ENCODE data around the gene AKAP1. TPM values are rescaled to one million over a fixed set of nuclear protein-coding genes. Genes with fewer than 3 reads are reported as not detected.
"Not testable (repeated sequence)": the region's sequence is repeated elsewhere in the genome, so short reads cannot be mapped to it uniquely, and the experiment has no call there.

Gene AKAP1
- total RNA-seq, 1 donor from 2014 or later, result 26.4 TPM

- Mint-ChIP-seq H3K4me3 (no peak overlapping the region), H3K27ac (no peak overlapping the region), H3K36me3 (no peaks in the 10 kb centered on the region), H3K27me3 (ENCODE audit: low read depth) (no peaks in the 10 kb centered on the region), H3K9me3 (no peaks in the 10 kb centered on the region), H3K4me1 (peaks cover 28% of the 10 kb centered on the region)
- no peak for DNase-seq (ENCODE audit: low spot score in 2 of 2, unreplicated experiment in 2 of 2)
- no peak for TF ChIP-seq CTCF (IDR thresholded peaks at IDR 0.05; ENCODE audit: unreplicated experiment)
Observed at GRCh38 chr17:57099165-57099564, 14.1 kb downstream of the AKAP1 start.

- no peaks in the 10 kb centered on the region for H3K27me3 Mint-ChIP-seq (ENCODE audit: low read depth)
- no peak for TF ChIP-seq CTCF (IDR thresholded peaks at IDR 0.05; ENCODE audit: unreplicated experiment)
- H3K4me1 Mint-ChIP-seq, result peaks cover 28% of the 10 kb centered on the region
- H3K9me3 Mint-ChIP-seq, result no peaks in the 10 kb centered on the region
- H3K36me3 Mint-ChIP-seq, result peaks cover 5% of the 10 kb centered on the region
- no peak overlapping the region for H3K4me3 Mint-ChIP-seq
- H3K27ac Mint-ChIP-seq, result no peak overlapping the region
- no peak for DNase-seq (ENCODE audit: low spot score in 2 of 2, unreplicated experiment in 2 of 2)
Observed at GRCh38 chr17:57102122-57102521, 17.1 kb downstream of the AKAP1 start.

DNA sequence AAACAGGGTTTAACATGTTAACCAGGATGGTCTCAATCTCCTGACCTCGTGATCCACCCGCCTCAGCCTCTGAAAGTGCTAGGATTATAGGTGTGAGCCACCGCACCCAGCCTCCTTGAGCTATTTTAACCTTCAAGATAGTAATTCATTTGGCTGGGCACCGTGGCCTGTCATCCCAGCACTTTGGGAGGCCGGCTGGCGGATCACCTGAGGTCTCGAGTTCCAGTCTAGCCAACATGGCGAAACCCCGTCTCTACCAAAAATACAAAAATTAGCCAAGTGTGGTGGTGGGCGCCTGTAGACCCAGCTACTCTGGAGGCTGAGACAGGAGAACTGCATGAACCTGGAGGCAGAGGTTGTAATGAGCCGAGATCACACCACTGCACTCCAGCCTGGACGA is 17.6 kb downstream of the AKAP1 start:
- not testable (repeated sequence) for H3K27ac Mint-ChIP-seq; H3K9me3 Mint-ChIP-seq; H3K27me3 Mint-ChIP-seq (ENCODE audit: low read depth); DNase-seq (ENCODE audit: low spot score in 2 of 2, unreplicated experiment in 2 of 2); H3K4me3 Mint-ChIP-seq; H3K36me3 Mint-ChIP-seq
- H3K4me1 Mint-ChIP-seq, result peaks cover 28% of the 10 kb centered on the region

DNA sequence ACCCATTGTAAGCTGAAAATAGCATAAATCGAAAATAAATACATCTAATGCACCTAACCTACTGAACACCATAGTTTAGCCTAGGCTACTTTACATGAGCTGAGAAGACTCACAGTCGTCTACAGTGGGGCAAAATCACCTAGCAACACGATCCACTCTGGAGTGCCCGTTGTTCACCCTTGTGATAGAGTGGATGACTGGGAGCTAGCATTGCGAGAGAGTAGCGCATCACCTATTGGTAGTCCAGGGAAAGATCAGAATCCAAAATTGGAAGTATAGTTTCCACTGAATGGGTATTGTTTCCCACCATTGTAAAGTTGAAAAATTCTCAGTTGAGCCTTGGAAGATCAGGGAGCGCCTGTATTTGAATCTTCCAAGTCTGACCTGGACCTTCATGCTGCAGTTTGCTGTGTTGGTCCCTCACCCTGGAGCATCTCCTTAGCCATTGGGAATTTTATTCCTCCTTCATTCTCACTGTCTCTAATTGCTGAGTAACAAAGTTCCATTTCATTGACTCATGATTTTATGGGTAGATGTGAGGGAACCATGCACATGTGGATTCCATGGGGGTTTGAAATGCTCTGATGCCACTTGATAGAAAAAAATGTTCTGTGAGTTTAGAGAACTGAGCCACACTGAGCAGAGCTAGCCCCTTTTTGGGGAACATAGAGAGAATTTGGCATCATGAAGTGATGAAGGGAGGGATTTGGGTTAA is 19.6 kb downstream of the AKAP1 start:
- DNase-seq (ENCODE audit: low spot score in 2 of 2, unreplicated experiment in 2 of 2), result no peak
- no peak overlapping the region for H3K27ac Mint-ChIP-seq
- no peaks in the 10 kb centered on the region for H3K9me3 Mint-ChIP-seq
- no peak overlapping the region for H3K4me3 Mint-ChIP-seq
- peaks cover 5% of the 10 kb centered on the region for H3K36me3 Mint-ChIP-seq
- H3K4me1 Mint-ChIP-seq, result peaks cover 13% of the 10 kb centered on the region
- TF ChIP-seq CTCF (IDR thresholded peaks at IDR 0.05; ENCODE audit: unreplicated experiment), result no peak
- H3K27me3 Mint-ChIP-seq (ENCODE audit: low read depth), result no peaks in the 10 kb centered on the region

DNA sequence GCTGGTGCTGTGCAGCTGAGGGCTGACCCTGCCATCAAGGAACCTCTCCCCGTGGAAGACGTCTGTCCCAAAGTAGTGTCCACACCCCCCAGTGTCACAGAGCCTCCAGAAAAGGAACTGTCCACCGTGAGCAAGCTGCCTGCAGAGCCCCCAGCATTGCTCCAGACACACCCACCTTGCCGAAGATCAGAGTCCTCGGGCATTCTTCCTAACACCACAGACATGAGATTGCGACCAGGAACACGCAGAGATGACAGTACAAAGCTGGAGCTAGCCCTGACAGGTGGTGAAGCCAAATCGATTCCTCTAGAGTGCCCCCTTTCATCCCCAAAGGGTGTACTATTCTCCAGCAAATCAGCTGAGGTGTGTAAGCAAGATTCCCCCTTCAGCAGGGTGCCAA is 20.5 kb downstream of the AKAP1 start:
- no peak overlapping the region for H3K4me3 Mint-ChIP-seq
- no peak for TF ChIP-seq CTCF (IDR thresholded peaks at IDR 0.05; ENCODE audit: unreplicated experiment)
- H3K27me3 Mint-ChIP-seq (ENCODE audit: low read depth), result no peaks in the 10 kb centered on the region
- DNase-seq (ENCODE audit: low spot score in 2 of 2, unreplicated experiment in 2 of 2), result no peak
- H3K36me3 Mint-ChIP-seq, result peaks cover 5% of the 10 kb centered on the region
- no peak overlapping the region for H3K27ac Mint-ChIP-seq
- H3K4me1 Mint-ChIP-seq, result peaks cover 12% of the 10 kb centered on the region
- no peaks in the 10 kb centered on the region for H3K9me3 Mint-ChIP-seq

DNA sequence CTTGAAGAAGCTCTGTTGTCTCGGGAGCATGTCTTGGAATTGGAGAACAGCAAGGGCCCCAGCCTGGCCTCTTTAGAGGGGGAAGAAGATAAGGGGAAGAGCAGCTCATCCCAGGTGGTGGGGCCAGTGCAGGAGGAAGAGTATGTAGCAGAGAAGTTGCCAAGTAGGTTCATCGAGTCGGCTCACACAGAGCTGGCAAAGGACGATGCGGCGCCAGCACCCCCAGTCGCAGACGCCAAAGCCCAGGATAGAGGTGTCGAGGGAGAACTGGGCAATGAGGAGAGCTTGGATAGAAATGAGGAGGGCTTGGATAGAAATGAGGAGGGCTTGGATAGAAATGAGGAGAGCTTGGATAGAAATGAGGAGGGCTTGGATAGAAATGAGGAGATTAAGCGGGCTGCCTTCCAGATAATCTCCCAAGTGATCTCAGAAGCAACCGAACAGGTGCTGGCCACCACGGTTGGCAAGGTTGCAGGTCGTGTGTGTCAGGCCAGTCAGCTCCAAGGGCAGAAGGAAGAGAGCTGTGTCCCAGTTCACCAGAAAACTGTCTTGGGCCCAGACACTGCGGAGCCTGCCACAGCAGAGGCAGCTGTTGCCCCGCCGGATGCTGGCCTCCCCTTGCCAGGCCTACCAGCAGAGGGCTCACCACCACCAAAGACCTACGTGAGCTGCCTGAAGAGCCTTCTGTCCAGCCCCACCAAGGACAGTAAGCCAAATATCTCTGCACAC is 21.2 kb downstream of the AKAP1 start:
- Mint-ChIP-seq H3K27me3 (ENCODE audit: low read depth) (no peaks in the 10 kb centered on the region), H3K36me3 (peaks cover 5% of the 10 kb centered on the region), H3K4me1 (peaks cover 17% of the 10 kb centered on the region), H3K27ac (no peak overlapping the region), H3K9me3 (no peaks in the 10 kb centered on the region), H3K4me3 (no peak overlapping the region)
- peak; percentile 21 for TF ChIP-seq CTCF (IDR thresholded peaks at IDR 0.05; ENCODE audit: unreplicated experiment)
- no peak for DNase-seq (ENCODE audit: low spot score in 2 of 2, unreplicated experiment in 2 of 2)
